Stimulated activated CD4-positive, alpha-beta T cell treated with anti-CD3 and anti-CD28 coated beads, Interleukin-12 subunit alpha, Interleukin-12 subunit beta, amount 100 ng/mL, for 24 hours (primary cell): ENCODE measurements around the gene MRPL38.

Experiments used
- DNase-seq, 2 experiments: peaks; one replicate each; pipeline ENCODE4 v3.0.0-alpha.2; 2020; ENCODE audit warnings: low read depth in 2 of 2

The MRPL38 gene

DNA sequence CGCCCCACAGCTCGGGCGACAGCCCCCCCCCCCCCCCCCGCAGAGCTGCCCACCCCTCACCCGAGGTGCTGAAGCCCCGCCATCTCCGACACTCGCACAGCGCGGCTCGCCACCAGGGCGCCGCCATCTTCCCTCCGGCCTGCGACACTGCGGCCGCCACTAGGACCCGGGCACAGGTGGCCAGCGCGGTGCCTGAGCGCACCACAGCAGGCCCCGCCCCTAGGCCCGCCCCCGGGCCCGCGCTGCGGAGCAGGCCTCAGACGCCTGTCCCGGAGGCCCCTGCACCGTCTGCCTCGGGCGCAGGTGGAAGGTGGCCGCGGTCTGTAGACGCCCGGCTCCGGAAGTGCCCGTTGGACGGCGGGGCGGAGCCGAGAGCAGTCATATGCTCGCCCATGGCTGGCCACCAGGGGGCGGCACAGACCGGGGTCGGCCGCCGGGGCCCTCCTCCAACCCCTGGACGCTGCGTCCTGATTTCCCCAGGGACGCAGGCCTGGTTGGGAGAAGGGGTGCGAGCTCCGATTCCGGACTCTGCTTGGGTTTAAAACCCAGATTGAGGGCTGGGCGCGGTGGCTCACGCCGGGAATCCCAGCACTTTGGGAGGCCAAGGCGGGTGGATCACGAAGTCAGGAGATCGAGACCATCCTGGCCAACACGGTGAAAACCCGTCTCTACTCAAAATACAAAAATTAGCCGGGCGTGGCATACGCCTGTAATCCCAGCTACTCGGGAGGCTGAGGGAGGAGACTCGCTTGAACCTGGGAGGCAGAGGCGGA, at the start of gene MRPL38:
MRPL38 (minus strand) TSS at position 136 of the 773 bp plus-strand sequence; CDS start at position 127, 9 bp downstream.
- DNase-seq: peak; percentile 87 to 91

DNA sequence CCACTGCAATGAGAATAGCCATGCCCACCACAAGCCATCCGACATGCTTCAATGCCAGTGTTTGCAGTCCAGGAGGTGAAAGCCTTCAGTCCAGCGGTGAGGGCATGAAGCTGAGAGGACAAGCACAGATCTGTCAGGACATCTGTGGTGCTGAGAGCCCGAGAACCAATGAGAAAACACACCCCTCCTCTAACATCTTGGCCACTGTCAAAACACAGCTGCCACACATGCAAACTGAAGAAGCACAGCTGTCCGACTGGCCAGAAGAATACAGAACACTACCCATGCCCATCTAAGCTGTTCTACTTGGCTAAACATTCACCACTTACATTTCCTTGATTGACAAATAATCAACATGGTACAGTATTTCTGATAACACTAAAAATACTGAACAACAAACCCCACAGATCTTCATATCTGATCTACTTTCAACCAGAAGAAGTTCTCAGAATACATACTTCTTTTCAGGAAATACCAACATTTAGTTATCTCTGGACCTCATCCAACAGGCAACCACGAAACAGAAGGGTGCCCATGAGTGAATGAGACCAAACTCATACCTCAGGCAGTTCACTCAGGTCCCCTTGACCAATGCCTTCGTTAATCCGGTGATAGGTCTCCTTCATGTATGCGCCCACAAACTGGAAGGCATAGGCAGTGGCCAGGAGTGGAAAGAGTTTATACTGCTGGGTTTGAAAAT, 46.3 kb upstream of the MRPL38 start:
- no peak for DNase-seq

DNA sequence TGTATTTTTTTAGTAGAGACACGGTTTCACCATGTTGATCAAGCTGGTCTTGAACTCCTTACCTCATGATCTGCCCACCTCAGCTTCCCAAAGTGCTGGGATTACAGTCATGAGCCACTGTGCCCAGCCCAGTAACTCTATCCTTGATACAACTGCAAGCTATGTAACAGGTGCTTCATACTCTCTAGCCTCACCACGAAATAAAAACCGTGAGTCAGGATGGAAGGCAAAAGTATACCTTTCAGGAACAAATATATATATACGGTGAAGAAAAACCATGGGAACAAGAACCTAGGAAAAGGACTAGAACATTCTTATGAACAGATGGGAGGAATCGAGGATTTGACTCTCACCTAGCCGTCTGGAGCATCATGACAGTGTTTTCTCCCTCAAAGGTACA, 45.7 kb upstream of the MRPL38 start:
- no peak for DNase-seq

DNA sequence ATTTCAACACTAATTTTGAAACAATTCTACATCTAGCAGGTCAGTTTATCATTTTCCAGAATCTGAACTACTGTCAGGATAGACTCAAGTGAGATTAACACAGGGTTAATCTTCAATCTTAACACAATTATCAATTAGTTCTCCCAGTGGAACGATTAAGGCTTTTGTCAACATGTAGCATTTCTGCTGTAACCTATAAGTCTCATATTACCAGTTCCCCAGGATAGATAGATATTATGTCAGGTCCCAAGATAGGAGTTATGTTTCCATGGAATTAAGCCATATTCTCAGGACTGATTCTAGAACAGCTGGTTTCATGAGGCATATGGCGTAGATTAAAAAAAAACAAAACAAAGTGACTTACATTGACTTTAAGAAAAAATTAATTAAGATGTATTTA, 40.5 kb upstream of the MRPL38 start:
- DNase-seq: no peak

DNA sequence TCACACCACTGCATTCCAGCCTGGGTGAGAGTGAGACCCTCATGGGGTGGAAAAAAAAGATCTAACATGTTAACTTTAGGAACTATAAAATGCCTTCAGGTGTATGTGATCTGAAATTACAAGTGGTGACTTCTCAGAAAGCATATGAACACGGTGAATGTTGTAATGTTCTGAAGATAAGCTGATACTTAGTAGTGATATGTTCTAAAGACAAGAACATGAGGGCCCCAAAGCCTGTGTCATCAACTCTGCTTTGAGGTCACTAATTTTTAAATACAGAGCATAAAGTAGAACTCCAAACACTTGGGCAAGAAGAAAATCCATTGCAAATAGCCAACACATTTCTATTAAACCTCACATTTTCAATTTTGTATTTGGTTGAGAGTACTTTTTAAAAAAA, 38.8 kb upstream of the MRPL38 start:
- DNase-seq: no peak

DNA sequence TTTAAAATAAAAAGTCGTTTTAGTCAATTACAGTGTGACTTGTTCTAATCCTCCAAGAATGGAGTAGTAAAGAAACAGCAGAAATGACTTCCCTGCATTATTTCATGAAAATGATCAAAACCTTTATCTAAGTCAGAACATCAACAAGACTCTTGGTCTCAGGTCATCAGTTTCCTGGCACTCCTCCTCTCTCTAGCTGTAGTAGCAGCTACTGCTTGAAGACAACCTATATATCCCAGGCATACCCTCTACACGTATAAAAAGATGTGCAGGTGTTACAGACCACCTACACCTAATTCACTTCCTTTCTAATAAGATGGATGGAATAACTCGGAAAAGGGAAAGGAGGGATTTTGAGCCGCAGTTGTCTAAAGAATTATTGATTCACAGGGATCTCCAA, 37.8 kb upstream of the MRPL38 start:
- no peak for DNase-seq

DNA sequence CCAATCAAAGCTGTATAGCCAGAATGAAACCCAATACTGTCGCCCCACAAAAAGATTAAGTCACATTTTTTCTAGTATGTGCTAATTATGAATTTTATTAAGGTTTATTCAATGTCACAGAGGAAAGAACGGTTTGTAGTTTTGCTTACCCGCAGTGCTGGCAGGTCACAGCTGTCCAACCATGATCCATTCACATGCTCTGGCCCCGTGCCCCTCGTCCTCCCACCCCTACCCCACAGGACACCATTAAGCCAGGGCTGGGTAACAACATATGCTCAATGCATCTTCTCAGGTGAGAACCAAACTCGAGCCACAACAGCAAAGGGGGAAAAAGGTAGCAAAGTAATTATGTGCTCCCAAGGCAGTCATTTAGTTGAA, 36.7 kb upstream of the MRPL38 start:
- DNase-seq: no peak

DNA sequence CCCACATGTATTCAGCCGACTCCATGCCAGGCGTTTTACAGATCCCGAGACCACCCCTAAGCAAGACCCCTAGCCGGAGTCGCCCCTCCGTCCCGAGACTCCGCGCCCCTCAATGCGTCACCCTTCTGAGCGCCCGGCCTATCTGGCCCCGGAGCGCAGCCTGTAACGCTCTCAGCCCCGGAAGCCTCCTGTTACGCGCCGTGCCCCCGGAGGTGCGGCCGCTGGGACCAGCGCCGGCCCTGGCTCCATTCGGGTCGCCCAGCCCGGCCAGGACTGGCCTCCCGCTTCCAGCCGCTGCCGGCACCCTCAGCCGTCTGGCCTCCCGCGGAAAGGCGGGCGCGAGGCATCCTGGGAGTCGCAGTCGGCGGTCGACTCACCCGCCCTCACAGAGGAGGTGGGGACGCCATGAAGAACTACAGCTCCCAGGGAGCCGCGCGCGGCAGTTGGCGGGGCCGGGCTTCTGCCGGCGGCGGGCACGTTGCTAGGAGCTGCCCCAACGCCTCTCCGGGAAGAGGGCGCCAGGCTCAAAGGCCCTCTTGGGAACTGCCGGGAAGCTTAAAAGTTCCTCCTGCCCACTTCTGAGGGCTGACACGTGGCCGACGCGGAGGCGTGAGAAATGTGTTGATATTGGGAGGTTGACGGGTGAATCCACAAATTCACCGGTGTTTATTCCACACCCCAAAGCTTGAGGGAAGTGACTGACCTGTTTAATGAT, 36.2 kb upstream of the MRPL38 start, which contains the start of gene FBF1:
FBF1 (minus strand) TSS at position 316 of the 715 bp plus-strand sequence. CDS start 2,893 bp downstream, outside the sequence.
- peak; percentile 84 for DNase-seq

DNA sequence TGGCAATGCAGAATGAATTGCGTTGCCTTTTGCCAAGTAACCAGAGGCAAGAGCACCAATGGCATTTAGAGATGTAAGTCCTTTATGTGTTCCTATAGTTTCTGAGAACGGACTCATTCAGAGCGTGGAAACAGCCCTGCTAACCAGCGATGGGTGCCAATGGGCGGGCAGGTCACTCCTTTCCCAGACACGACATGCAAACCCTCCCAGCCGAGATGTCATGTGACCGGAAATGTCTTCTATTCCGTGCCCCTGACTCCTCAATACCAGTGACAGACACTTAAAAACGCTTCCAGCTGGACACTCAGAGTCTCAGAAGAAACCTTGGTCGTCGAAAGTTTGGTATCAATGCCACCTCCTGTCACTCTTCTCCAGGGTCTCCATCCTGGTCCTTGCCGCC, 33.0 kb upstream of the MRPL38 start:
- no peak for DNase-seq

DNA sequence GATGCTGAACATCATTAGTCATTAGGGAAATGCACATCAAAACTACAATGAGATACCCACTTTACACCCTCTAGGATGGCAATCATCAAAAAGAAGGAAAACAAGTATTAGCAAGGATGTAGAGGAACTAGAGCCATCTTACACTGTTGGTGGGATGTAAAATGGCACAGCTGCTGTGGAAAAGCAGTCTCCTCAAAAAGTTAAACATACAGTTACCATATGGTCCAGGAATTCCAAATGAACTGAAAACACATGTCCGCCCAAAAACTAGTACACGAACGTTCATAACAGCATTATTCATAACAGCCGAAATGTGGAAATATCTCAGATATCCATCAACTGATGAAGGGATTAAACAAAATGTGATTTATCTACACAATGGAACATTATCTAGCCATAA, 29.1 kb upstream of the MRPL38 start:
- DNase-seq: no peak

DNA sequence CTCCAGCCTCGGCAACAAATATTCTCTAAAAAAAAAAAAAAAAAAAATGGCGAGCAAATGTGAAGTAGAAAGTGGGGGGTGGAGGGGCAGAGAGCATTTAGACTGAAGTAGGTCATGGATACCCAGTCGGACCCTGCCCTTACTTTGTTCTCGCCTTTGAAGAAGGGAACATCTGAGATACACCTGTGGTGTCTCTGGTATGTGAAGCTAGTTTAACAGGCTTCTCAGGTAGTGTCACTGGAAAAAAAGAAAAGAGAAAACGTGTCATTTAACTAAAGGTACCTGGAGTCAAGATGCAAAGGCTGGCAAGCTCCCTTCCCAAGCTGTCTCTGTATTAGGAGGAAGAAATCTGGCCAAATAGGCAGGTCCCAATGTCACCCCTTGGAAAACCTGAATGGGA, 28.2 kb upstream of the MRPL38 start:
- no peak for DNase-seq

DNA sequence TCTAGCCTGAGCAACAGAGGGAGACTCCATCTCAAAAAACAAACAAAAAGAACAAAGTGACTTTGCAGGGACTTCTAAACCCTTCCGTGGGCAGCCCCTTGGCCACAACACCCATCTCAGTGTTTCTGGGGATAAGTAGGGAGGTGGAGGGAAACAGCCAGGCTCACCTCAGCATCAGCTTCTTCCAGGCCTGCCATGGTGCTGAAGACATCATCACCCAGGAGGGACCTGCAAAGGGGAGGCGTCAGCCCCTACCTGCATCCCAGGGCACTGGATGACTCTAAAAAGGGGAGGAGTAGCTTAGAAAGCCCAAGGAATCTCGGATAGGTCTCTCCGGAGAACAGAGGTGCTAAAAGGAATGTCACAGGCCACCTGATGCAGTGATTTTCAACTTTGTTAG, 26.4 kb upstream of the MRPL38 start:
- no peak for DNase-seq

DNA sequence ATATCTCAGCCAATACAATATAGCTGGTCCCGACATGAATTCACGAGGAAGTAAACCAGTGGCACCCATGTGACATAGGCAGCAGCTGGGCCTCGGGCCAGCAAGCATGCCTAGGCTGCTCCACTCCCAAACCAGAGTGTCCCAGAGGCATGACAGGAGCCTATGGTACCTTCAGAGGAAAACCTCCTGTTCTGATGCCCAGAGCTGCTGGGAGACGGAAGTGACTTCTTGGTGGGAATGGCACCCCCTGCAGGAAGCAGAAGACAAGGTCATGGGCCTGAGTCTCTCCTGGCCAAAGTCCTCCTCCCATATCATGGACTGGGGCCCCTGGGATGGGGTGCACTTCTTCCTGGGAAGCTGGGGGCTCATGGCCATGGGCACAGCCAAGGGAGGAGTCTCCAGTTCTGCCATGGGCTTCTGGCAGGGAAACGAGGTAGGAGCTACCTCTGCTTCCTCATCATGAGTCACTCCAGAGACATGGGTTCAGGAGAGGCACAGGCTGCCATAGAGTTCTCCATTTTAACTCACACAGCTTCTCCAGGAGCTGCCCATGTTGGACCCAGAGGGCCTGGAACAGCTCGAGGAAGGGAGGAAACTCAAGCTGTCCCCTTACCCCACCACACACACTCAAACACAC, 22.7 kb upstream of the MRPL38 start:
- DNase-seq: no peak

DNA sequence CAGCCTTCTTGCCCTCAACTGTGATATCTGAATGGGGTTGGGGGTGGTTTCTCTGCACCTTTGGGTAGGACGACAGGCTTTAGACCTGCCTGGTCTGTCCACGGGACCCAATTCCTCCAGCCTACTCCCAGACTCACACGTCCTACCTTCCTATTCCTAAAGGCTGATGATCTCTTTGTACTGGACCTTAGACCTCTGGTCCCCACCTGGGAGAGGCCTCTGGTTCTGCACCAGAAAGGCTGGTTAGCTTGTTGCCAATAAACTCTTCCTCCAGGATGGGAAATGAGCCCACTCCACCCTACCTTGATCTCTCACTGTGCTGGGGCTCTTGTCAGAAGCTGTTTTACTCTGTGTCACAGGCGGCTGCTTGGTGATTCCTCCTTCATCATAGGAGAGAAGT, 21.8 kb upstream of the MRPL38 start:
- no peak for DNase-seq

DNA sequence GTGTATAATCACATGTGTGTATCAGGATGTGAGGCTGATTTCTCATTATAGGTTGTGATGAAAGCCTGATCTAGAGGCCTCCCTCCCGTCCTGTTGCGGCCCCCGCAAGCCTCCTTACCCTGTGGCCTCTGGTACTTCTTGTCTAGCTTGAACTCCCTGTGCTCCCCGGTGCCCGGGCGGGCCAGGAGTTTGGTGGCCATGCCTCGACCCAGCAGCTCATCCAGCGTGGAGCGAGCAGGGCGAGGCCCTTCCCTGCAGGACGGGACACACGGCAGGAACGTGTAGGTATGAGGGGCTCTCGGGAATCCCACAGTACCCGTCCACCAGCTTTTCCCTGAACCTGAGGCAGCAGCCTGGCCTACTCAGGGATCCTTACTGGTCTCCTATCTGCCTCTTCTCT, 21.2 kb upstream of the MRPL38 start:
- DNase-seq: no peak

DNA sequence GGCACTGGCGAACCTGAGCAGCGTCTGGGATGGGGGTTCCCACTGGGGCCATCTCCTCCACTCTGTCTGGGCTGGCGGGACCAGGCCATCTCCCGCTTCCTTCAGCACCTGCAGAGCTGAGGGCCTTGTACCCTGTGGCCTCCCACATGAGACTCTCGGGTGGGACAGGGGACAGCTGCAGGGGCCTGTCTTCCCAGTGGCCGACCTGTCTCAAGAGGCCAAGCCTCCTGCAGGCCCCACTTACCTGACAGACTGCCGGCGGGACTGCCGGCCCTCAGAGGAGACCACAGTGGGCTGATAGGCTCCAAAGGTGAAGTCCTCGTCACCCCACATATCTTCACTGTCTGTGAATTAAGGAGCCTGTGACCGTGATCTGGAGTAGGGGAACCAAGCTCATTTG, 20.4 kb upstream of the MRPL38 start:
- DNase-seq: no peak

DNA sequence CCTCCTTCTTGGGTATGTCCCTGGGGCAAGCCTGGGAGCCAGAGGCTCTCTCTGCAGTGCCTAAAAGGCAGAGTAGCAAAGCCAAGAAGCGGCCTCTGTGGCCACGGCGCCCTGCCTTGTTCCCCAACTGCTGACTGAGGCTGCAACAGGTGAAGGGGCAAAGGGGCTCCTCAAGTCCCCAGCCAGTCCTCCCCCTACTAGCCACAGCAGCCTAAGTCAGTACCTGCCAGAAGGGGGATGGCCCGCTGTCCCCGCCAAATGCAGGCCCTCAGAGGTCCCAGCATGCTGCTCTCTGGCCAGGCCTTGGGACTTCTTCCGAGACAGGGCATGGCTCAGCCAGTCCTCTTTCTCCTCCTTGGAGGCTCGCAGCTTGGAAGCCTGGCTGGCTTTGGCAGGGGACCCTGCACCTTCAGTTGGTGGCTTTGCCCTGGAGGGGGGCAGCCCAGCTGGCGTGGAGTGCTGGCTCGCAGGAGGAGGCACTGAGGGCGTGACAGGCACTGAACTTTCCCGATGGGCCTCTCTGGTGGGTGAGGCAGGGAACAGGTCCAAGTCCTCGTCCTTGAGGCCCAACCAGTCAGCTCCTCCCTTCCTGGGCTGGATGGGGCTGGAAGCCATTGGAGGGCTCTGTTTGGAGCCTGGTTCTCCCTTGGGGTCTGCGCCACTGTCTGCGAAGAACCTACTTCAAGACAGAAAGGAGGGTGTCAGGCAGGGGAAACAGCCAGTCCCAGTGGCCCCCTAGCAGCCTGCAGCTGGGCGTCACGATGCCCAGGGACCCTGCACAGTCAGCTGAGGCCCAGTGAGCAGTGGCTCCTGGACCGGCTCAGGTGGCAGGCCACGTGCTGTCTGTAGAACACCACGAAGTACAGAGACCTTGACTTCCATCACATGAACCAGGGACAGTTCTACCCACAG, 18.5 kb upstream of the MRPL38 start:
- DNase-seq: no peak

DNA sequence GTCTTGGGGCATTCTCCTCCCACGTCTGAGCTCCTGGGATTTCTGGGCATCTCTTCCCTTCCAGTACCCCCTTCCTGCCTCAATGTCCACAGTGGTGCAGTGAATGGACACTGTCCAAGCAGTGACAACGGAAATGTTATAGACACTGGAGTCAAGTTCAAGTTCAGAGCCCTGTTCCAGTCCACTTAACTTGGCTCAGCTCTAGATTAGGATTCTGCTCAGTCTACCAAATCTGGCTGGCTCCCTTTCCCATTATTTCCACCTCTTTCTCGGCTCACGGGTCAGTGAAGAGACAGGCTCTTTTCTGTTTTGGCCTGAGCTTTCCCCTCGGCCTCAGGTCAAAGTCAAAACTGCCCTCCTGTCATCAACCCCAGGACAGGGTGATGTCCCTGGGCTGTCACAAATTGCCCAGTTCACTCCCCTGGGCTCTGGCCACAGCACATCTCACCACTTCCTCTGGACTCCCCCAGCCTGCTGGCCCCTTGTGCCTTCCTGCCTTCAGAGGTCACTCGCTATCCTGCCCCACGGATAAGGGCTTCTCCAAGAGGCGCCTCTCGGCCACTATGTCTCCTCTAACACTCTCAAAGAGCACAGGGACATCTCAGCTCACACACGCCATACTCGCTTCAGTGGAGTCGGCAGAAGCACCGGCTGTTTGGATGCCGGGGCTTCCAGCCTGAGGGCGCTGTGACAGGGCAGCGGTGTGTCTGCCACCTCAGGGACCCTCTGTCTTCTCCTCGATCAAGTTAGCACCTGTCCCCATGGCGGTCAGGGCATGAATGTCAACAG, 17.7 kb upstream of the MRPL38 start:
- DNase-seq: no peak

DNA sequence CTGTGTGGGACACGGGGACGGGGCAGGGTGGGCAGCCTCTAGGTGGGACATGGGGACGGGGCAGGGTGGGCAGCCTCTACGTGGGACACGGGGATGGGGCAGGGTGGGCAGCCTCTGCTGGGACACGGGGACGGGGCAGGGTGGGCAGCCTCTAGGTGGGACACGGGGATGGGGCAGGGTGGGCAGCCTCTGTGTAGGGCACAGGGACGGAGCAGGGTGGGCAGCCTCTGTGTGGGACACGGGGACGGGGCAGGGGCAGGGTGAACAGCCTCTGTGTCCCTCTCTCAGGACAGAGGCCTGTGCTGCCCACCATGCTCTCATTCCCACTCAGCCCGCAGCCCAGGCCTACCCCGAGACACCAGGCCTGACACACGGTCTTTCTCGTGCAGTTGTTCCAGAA, 16.9 kb upstream of the MRPL38 start:
- no peak for DNase-seq

DNA sequence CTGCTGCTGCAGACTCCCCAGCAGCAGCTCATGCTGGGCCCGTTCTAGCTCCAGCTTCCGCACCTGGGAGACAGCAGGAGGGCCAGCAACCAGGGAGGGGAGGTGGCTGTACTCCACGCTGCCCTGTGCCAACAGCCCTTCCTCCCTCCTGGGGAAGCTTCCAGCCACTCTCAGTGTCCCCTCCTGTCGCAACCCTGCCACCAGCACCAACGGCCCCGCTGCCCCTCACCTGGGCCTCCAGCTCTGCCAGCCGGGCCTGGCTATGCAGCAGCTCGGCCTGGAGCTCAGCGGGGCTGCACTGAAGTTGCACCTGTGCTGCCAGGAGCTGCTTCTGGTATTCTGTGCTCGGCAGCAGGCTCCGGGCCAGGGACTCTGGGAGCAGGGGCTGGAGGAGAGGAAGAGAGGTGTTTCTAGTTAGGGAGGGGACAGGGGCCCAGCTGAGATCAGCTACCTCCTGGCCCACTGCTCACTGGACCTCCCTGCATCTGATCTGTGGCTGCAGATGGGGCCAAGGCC, 15.4 kb upstream of the MRPL38 start:
- DNase-seq: no peak
